Measurements from ENCODE around the gene ALDH1A1.

ALDH1A1 gene

GRCh38 chr9:72912476-72913381 is 40.1 kb downstream of the ALDH1A1 start:
- no peak for DNase-seq

- no peak for DNase-seq
These were observed 41.0 kb downstream of the ALDH1A1 start for GRCh38 chr9:72911816-72912215.

GRCh38 chr9:72911247-72911775 is 41.5 kb downstream of the ALDH1A1 start:
- DNase-seq: no peak

- no peak for DNase-seq
These were observed 43.4 kb downstream of the ALDH1A1 start for GRCh38 chr9:72909428-72909827.

- DNase-seq: no peak
These were observed 45.4 kb downstream of the ALDH1A1 start for GRCh38 chr9:72907421-72907820.

- no peak for DNase-seq
These were observed 46.0 kb downstream of the ALDH1A1 start for GRCh38 chr9:72906810-72907209.

- DNase-seq: no peak
These were observed 47.1 kb downstream of the ALDH1A1 start for GRCh38 chr9:72905514-72906480.

GRCh38 chr9:72904267-72905093 is 48.4 kb downstream of the ALDH1A1 start:
- no peak for DNase-seq

GRCh38 chr9:72903103-72903502 is 49.8 kb downstream of the ALDH1A1 start:
- no peak for DNase-seq

- no peak for DNase-seq
These were observed 50.6 kb downstream of the ALDH1A1 start for GRCh38 chr9:72902268-72902667.

- no peak for DNase-seq
These were observed 52.9 kb downstream of the ALDH1A1 start for GRCh38 chr9:72899734-72900477.

GRCh38 chr9:72898784-72899733 is 53.8 kb downstream of the ALDH1A1 start:
- no peak for DNase-seq

- DNase-seq: no peak
These were observed 54.5 kb downstream of the ALDH1A1 start for GRCh38 chr9:72898360-72898759.

GRCh38 chr9:72897069-72897649 is 55.7 kb downstream of the ALDH1A1 start:
- no peak for DNase-seq

GRCh38 chr9:72896439-72896838 is 56.4 kb downstream of the ALDH1A1 start:
- no peak for DNase-seq

GRCh38 chr9:72895122-72895521 is 57.7 kb downstream of the ALDH1A1 start:
- no peak for DNase-seq

GRCh38 chr9:72894342-72894741 is 58.5 kb downstream of the ALDH1A1 start:
- DNase-seq: no peak

GRCh38 chr9:72893437-72893836 is 59.4 kb downstream of the ALDH1A1 start:
- DNase-seq: no peak

- DNase-seq: no peak
These were observed 61.8 kb downstream of the ALDH1A1 start for GRCh38 chr9:72891043-72891442.

GRCh38 chr9:72888943-72889342 is 63.9 kb downstream of the ALDH1A1 start:
- DNase-seq: no peak

Data from NCI-H1694 (cell line).